HepG2 (cell line): Measurements from ENCODE around the gene TATDN3. TPM values are rescaled to one million over a fixed set of nuclear protein-coding genes. Genes with fewer than 3 reads are reported as not detected.

Source experiments
- FOXO1 ChIP-seq: sonication (generic); formaldehyde crosslinking; IDR thresholded peaks from 2 replicates; pipeline ENCODE4 v1.4.0; 2020; ENCODE audit warnings: missing genetic modification reagents
- GABPA ChIP-seq, 2 experiments: IDR thresholded peaks; 2 replicates each; pipeline ENCODE4 v1.6.1; 2011 to 2016; ENCODE audit warnings: low read depth in 2 of 2, low read length in 1 of 2, missing biosample characterization in 1 of 2, missing genetic modification characterization in 1 of 2
- GPN1 ChIP-seq: sonication (generic); formaldehyde crosslinking; IDR thresholded peaks from 2 replicates; pipeline ENCODE4 v1.5.1; 2020; ENCODE audit warnings: missing genetic modification reagents, borderline replicate concordance
- KLF9 ChIP-seq: IDR thresholded peaks from 2 replicates; pipeline ENCODE4 v1.6.1; 2016; ENCODE audit warnings: low read depth
- MAZ ChIP-seq, 2 experiments: sonication (generic) in 1 of 2; formaldehyde crosslinking in 1 of 2; IDR thresholded peaks; 2 replicates each; pipeline versions ENCODE4 v1.5.0 to v1.6.1; 2012 to 2020; ENCODE audit warnings: low read depth in 2 of 2, mild to moderate bottlenecking in 2 of 2, borderline replicate concordance in 1 of 2, improper control_type of control experiment in 1 of 2, low read length in 1 of 2, missing genetic modification reagents in 1 of 2, moderate library complexity in 1 of 2
- PITX1 ChIP-seq: sonication (generic); formaldehyde crosslinking; IDR thresholded peaks from 2 replicates; pipeline ENCODE4 v1.5.1; 2020; ENCODE audit warnings: mild to moderate bottlenecking, missing genetic modification reagents
- POLR2AphosphoS5 ChIP-seq: IDR thresholded peaks from 2 replicates; pipeline ENCODE4 v1.6.1; 2012; ENCODE audit warnings: low read depth, low read length
- RELA ChIP-seq: sonication (generic); formaldehyde crosslinking; IDR thresholded peaks from 2 replicates; pipeline ENCODE4 v1.4.0; 2020; ENCODE audit warnings: missing genetic modification reagents
- SAP130 ChIP-seq: IDR thresholded peaks from 2 replicates; pipeline ENCODE4 v1.6.1; 2016; ENCODE audit warnings: low read depth
- SCMH1 ChIP-seq: sonication (generic); formaldehyde crosslinking; IDR thresholded peaks from 2 replicates; pipeline ENCODE4 v1.9.0; 2021; ENCODE audit warnings: missing genetic modification reagents, mild to moderate bottlenecking, borderline replicate concordance
- SETDB1 ChIP-seq: sonication (generic); formaldehyde crosslinking; IDR thresholded peaks from 2 replicates; pipeline ENCODE4 v1.5.1; 2020; ENCODE audit warnings: missing genetic modification reagents, mild to moderate bottlenecking, borderline replicate concordance
- SKI ChIP-seq: fragments of 450-650 bp; IDR thresholded peaks from one replicate; pipeline ENCODE4 v1.6.1; 2018; ENCODE audit warnings: mild to moderate bottlenecking; ENCODE audit not compliant: partially characterized antibody
- TARDBP ChIP-seq: sonication (generic); formaldehyde crosslinking; IDR thresholded peaks from 2 replicates; pipeline ENCODE4 v1.8.0; 2022; ENCODE audit warnings: mild to moderate bottlenecking, missing genetic modification reagents
- ZNF124 ChIP-seq: sonication (generic); formaldehyde crosslinking; IDR thresholded peaks from 2 replicates; pipeline ENCODE4 v1.4.0; 2020; ENCODE audit warnings: missing genetic modification reagents
- ZNF225 ChIP-seq: sonication (generic); formaldehyde crosslinking; IDR thresholded peaks from 2 replicates; pipeline ENCODE4 v1.4.0; 2020; ENCODE audit warnings: mild to moderate bottlenecking, missing genetic modification reagents
- ZNF235 ChIP-seq: sonication (generic); formaldehyde crosslinking; IDR thresholded peaks from 2 replicates; pipeline ENCODE4 v1.8.1; 2023; ENCODE audit warnings: mild to moderate bottlenecking, missing genetic modification reagents, borderline replicate concordance
- ZNF496 ChIP-seq: sonication (generic); formaldehyde crosslinking; IDR thresholded peaks from 2 replicates; pipeline ENCODE4 v1.8.1; 2023; ENCODE audit warnings: mild to moderate bottlenecking, moderate library complexity, missing genetic modification reagents; ENCODE audit not compliant: insufficient replicate concordance
- polyA plus RNA-seq, 8 experiments: library from polyadenylated mRNA; depleted of rRNA in 3 of 8; stranded (reverse) in 7 of 8; unstranded in 1 of 8; fragments of >200 nt; fragmentation: Illumina TruSeq in 4 of 8; extraction: Trizol in 4 of 8; gene quantifications; 2 replicates each; pipeline versions ENCODE4 v1.2.1 to v1.2.3, GENCODE V29; 2011 to 2016; ENCODE audit warnings: low read depth in 4 of 8, missing spikeins in 1 of 8, mixed read lengths in 1 of 8; ENCODE audit not compliant: insufficient read depth in 1 of 8
- total RNA-seq, 5 experiments: library from RNA; depleted of rRNA; stranded (reverse); fragments of >200 nt; fragmentation: Illumina TruSeq; extraction: Trizol; gene quantifications; 2 replicates each; pipeline ENCODE4 v1.2.3, GENCODE V29; 2016; ENCODE audit warnings: low read depth in 1 of 5
- TF ChIP-seq, protein P1 (sequence below): sonication (generic); formaldehyde crosslinking; IDR thresholded peaks from 2 replicates; pipeline ENCODE4 v1.5.0; 2020; ENCODE audit warnings: missing genetic modification reagents
- TF ChIP-seq, protein P2 (sequence below): sonication (generic); formaldehyde crosslinking; IDR thresholded peaks from 2 replicates; pipeline ENCODE4 v1.4.0; 2020; ENCODE audit warnings: missing genetic modification reagents, mild to moderate bottlenecking, borderline replicate concordance
- TF ChIP-seq, protein P3 (sequence below): sonication (generic); formaldehyde crosslinking; IDR thresholded peaks from 2 replicates; pipeline ENCODE4 v1.5.1; 2020; ENCODE audit warnings: missing genetic modification reagents, mild to moderate bottlenecking, borderline replicate concordance
- TF ChIP-seq, protein P4 (sequence below): sonication (generic); formaldehyde crosslinking; IDR thresholded peaks from 2 replicates; pipeline ENCODE4 v1.5.0; 2020; ENCODE audit warnings: mild to moderate bottlenecking, low read depth, missing genetic modification reagents, borderline replicate concordance
- TF ChIP-seq, protein P5 (sequence below): sonication (generic); formaldehyde crosslinking; IDR thresholded peaks from 2 replicates; pipeline ENCODE4 v1.8.0; 2022; ENCODE audit warnings: missing genetic modification reagents, mild to moderate bottlenecking, moderate library complexity, borderline replicate concordance

The TATDN3 gene
- total and polyA plus RNA-seq, 2 of the 13 experiments (the other 11 are each of a cell fraction or from before 2014, with no cell fraction given) = 7.3 to 8.6 TPM

DNA sequence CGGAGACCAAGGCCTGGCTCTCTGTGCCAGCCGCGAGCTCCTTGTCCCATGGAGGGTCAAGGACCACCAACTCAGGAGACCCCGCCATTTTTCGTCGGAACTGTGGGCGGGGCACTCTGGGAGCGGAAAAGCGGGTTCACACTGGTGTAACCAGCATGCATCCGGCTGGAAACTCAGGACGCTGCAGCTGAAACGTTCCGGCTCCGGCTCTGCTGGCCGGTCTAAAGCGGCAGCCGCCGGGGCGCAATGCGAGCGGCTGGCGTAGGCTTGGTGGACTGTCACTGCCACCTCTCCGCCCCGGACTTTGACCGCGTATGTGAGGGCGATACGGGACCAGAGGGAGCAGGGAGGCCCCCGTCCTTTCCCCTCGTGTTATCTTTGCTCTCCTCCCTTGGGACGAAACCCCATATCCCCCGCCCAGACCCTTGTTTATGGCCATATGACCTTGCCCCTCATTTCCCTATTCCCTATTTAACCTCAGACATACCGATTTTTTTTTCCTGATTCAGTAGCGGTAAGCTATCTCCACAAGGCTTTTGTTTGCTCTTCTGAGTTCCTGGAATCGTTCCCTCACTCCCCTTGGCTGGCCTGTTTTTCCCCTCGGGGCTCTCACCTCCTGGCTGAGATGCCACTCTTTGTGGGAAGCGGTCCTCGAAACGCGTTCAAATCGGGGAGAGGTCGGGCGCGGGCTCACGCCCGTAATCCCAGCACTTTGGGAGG, at the start of gene TATDN3, which contains the start of gene NSL1 (continued):
- TF ChIP-seq, protein P1, sequence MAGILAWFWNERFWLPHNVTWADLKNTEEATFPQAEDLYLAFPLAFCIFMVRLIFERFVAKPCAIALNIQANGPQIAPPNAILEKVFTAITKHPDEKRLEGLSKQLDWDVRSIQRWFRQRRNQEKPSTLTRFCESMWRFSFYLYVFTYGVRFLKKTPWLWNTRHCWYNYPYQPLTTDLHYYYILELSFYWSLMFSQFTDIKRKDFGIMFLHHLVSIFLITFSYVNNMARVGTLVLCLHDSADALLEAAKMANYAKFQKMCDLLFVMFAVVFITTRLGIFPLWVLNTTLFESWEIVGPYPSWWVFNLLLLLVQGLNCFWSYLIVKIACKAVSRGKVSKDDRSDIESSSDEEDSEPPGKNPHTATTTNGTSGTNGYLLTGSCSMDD (CRISPR knock-in tag) = no peak
- TF ChIP-seq ZNF124 (peak; percentile 90), ZNF225 (CRISPR knock-in tag) (peak; percentile 73; the same call in 1 of the 2 replicates), SAP130 (CRISPR knock-in tag) (peak; percentile 96), GABPA (IDR thresholded peaks at IDR 0.05; ENCODE audit: low read depth, low read length) (peak; percentile 90), GABPA (CRISPR knock-in tag; IDR thresholded peaks at IDR 0.05; ENCODE audit: low read depth) (peak; percentile 98), ZNF496 (CRISPR knock-in tag) (no peak), PITX1 (CRISPR knock-in tag) (peak; percentile 92), RELA (CRISPR knock-in tag) (peak; percentile 87), KLF9 (CRISPR knock-in tag) (peak; percentile 97; the same call in 1 of the 2 replicates), POLR2AphosphoS5 (peak; percentile 80), SCMH1 (CRISPR knock-in tag) (no peak), MAZ (IDR thresholded peaks at IDR 0.05; ENCODE audit: borderline replicate concordance, low read depth, low read length) (peak; percentile 88), MAZ (CRISPR knock-in tag; IDR thresholded peaks at IDR 0.05; ENCODE audit: low read depth) (peak; percentile 88), SKI (peak; percentile 75), SETDB1 (CRISPR knock-in tag) (0 out of 2 replicates have a peak, but pooled peaks have one; percentile 19), TARDBP (peak; percentile 94), GPN1 (no peak), FOXO1 (peak; percentile 85), ZNF235 (CRISPR knock-in tag) (0 out of 2 replicates have a peak, but pooled peaks have one; percentile 42)
- TF ChIP-seq, protein P2, sequence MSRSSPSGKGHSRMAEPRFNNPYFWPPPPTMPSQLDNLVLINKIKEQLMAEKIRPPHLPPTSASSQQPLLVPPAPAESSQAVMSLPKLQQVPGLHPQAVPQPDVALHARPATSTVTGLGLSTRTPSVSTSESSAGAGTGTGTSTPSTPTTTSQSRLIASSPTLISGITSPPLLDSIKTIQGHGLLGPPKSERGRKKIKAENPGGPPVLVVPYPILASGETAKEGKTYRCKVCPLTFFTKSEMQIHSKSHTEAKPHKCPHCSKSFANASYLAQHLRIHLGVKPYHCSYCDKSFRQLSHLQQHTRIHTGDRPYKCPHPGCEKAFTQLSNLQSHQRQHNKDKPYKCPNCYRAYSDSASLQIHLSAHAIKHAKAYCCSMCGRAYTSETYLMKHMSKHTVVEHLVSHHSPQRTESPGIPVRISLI = peak; percentile 94
- TF ChIP-seq, protein P3, sequence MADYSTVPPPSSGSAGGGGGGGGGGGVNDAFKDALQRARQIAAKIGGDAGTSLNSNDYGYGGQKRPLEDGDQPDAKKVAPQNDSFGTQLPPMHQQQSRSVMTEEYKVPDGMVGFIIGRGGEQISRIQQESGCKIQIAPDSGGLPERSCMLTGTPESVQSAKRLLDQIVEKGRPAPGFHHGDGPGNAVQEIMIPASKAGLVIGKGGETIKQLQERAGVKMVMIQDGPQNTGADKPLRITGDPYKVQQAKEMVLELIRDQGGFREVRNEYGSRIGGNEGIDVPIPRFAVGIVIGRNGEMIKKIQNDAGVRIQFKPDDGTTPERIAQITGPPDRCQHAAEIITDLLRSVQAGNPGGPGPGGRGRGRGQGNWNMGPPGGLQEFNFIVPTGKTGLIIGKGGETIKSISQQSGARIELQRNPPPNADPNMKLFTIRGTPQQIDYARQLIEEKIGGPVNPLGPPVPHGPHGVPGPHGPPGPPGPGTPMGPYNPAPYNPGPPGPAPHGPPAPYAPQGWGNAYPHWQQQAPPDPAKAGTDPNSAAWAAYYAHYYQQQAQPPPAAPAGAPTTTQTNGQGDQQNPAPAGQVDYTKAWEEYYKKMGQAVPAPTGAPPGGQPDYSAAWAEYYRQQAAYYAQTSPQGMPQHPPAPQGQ (CRISPR knock-in tag) = no peak
- TF ChIP-seq, protein P4, sequence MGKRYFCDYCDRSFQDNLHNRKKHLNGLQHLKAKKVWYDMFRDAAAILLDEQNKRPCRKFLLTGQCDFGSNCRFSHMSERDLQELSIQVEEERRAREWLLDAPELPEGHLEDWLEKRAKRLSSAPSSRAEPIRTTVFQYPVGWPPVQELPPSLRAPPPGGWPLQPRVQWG (CRISPR knock-in tag) = no peak
- TF ChIP-seq, protein P5, sequence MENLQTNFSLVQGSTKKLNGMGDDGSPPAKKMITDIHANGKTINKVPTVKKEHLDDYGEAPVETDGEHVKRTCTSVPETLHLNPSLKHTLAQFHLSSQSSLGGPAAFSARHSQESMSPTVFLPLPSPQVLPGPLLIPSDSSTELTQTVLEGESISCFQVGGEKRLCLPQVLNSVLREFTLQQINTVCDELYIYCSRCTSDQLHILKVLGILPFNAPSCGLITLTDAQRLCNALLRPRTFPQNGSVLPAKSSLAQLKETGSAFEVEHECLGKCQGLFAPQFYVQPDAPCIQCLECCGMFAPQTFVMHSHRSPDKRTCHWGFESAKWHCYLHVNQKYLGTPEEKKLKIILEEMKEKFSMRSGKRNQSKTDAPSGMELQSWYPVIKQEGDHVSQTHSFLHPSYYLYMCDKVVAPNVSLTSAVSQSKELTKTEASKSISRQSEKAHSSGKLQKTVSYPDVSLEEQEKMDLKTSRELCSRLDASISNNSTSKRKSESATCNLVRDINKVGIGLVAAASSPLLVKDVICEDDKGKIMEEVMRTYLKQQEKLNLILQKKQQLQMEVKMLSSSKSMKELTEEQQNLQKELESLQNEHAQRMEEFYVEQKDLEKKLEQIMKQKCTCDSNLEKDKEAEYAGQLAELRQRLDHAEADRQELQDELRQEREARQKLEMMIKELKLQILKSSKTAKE = no peak; the same call in 1 of the 2 replicates
